K562 (cell line): ENCODE measurements around the gene SLC6A16. TPM values are rescaled to one million over a fixed set of nuclear protein-coding genes. Genes with fewer than 3 reads are reported as not detected.

Experiments used
- CBX8 ChIP-seq: fragments of 200-600 bp; sonication (generic); IDR thresholded peaks from 2 replicates; pipeline ENCODE4 v1.6.1; 2012; ENCODE audit warnings: borderline replicate concordance, mixed run types, low read depth, mild to moderate bottlenecking, moderate library complexity, mixed read lengths, low read length, control low read depth, inconsistent platforms; ENCODE audit not compliant: poor library complexity, severe bottlenecking; ENCODE audit errors: extremely low read depth
- GTF2A2 ChIP-seq: IDR thresholded peaks from 2 replicates; pipeline ENCODE4 v1.6.1; 2016; ENCODE audit warnings: mild to moderate bottlenecking, missing genetic modification characterization, missing compliant biosample characterization
- NR4A1 ChIP-seq, 2 experiments: fragments of 250-450 bp in 1 of 2; fragments of 450-650 bp in 1 of 2; sonication (Bioruptor Pico) in 1 of 2; IDR thresholded peaks; 2 replicates each; pipeline versions ENCODE4 v1.4.0 to v1.6.1; 2016 to 2020; ENCODE audit warnings: mild to moderate bottlenecking in 2 of 2, missing compliant biosample characterization in 1 of 2, missing genetic modification characterization in 1 of 2, moderate library complexity in 1 of 2
- RBM15 ChIP-seq: fragments of 200-400 bp; formaldehyde crosslinking; IDR thresholded peaks from 2 replicates; pipeline ENCODE4 v1.6.1; 2018; ENCODE audit warnings: mild to moderate bottlenecking, low read length, moderate library complexity; ENCODE audit not compliant: insufficient read depth
- RBM17 ChIP-seq: fragments of 200-400 bp; formaldehyde crosslinking; IDR thresholded peaks from 2 replicates; pipeline ENCODE4 v1.6.1; 2017; ENCODE audit warnings: low read depth, mild to moderate bottlenecking, low read length, borderline replicate concordance
- TOE1 ChIP-seq, 2 experiments: fragments of 450-650 bp in 1 of 2; sonication (generic) in 1 of 2; formaldehyde crosslinking in 1 of 2; IDR thresholded peaks; 2 replicates each; pipeline versions ENCODE4 v1.7.1 to v1.8.0; 2016 to 2022; ENCODE audit warnings: borderline replicate concordance in 2 of 2, mild to moderate bottlenecking in 2 of 2, antibody characterized with exemption in 1 of 2, inconsistent platforms in 1 of 2, low read depth in 1 of 2, missing genetic modification reagents in 1 of 2, moderate library complexity in 1 of 2
- polyA plus RNA-seq, 8 experiments: library from polyadenylated mRNA; depleted of rRNA in 4 of 8; stranded (reverse) in 5 of 8; unstranded in 3 of 8; fragments of >200 nt; fragmentation: Nextera tagmentation in 2 of 8; fragmentation: Illumina TruSeq in 1 of 8; extraction: Ambion mirVana in 2 of 8; extraction: Trizol in 1 of 8; gene quantifications; 2 replicates each; pipeline versions ENCODE4 v1.2.1 to v1.2.3, GENCODE V29; 2011 to 2014; ENCODE audit warnings: inconsistent platforms in 1 of 8, missing spikeins in 1 of 8
- total RNA-seq, 7 experiments: library from RNA; depleted of rRNA in 6 of 7; stranded (reverse); fragments of >200 nt in 6 of 7; fragmentation: Illumina TruSeq in 2 of 7; extraction: Trizol in 2 of 7; gene quantifications; 2 replicates each; pipeline versions ENCODE4 v1.2.1 to v1.2.3, GENCODE V29; 2011 to 2021; ENCODE audit warnings: low replicate concordance in 1 of 7
- TF ChIP-seq, protein P1 (sequence below): fragments of 250-450 bp; sonication (Bioruptor Pico); IDR thresholded peaks from 2 replicates; pipeline ENCODE4 v1.4.0; 2020; ENCODE audit warnings: mild to moderate bottlenecking, moderate library complexity, borderline replicate concordance

The SLC6A16 gene
- total and polyA plus RNA-seq, 9 of the 15 experiments (the other 6 are each of a cell fraction or from before 2014, with no cell fraction given): 0.05 to 0.95 (median 0.36) TPM

DNA sequence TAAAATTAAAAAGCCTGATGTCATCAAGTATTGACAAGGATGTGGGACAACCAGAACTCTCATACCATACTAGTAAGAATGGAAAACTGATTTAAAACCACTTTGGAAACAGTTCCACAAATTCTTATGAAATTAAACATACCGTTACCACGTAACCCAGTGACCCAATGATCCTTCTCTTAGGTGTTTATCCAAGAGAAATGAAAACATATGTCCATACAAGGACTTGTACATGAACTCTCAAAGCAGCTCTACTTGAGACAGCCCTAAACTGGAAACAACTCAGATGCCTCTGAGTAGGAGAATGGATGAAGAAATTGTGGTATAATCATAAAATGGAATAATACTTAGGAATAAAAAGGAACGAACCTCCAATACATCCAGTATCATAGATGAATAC is 27.6 kb downstream of the SLC6A16 start (continued):
- TF ChIP-seq TOE1 (IDR thresholded peaks at IDR 0.05; ENCODE audit: borderline replicate concordance): no peak
- TF ChIP-seq TOE1 (CRISPR knock-in tag; IDR thresholded peaks at IDR 0.05; ENCODE audit: borderline replicate concordance, low read depth): no peak
- no peak for TF ChIP-seq NR4A1 (CRISPR knock-in tag; IDR thresholded peaks at IDR 0.05)
- no peak for TF ChIP-seq NR4A1 (tag; IDR thresholded peaks at IDR 0.05)
- no peak for TF ChIP-seq CBX8
- no peak for TF ChIP-seq RBM15
- no peak for TF ChIP-seq RBM17
- no peak for TF ChIP-seq GTF2A2 (tag)
- TF ChIP-seq, protein P1, sequence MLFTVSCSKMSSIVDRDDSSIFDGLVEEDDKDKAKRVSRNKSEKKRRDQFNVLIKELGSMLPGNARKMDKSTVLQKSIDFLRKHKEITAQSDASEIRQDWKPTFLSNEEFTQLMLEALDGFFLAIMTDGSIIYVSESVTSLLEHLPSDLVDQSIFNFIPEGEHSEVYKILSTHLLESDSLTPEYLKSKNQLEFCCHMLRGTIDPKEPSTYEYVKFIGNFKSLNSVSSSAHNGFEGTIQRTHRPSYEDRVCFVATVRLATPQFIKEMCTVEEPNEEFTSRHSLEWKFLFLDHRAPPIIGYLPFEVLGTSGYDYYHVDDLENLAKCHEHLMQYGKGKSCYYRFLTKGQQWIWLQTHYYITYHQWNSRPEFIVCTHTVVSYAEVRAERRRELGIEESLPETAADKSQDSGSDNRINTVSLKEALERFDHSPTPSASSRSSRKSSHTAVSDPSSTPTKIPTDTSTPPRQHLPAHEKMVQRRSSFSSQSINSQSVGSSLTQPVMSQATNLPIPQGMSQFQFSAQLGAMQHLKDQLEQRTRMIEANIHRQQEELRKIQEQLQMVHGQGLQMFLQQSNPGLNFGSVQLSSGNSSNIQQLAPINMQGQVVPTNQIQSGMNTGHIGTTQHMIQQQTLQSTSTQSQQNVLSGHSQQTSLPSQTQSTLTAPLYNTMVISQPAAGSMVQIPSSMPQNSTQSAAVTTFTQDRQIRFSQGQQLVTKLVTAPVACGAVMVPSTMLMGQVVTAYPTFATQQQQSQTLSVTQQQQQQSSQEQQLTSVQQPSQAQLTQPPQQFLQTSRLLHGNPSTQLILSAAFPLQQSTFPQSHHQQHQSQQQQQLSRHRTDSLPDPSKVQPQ (CRISPR knock-in tag): no peak
